RWPE2 (cell line): ENCODE data around the gene SIK3.
A peak's percentile ranks its signal among the peaks of the same experiment; 100 is the strongest.

ENCODE experiments used
- ATAC-seq: fragments of 200-7000 bp; cut with Tn5 transposase; 3 replicates; pipeline ENCODE4 v1.9.1; 2021; ENCODE audit warnings: low read depth
- DNase-seq: peaks from one replicate; pipeline ENCODE4 v3.0.0-alpha.2; 2020; ENCODE audit warnings: low spot score
- H3K27ac ChIP-seq: fragments of 450-650 bp; 2 replicates; pipeline ENCODE4 v1.5.1; 2017; ENCODE audit warnings: mild to moderate bottlenecking; ENCODE audit not compliant: poor library complexity, severe bottlenecking
- H3K27me3 ChIP-seq: fragments of 250-450 bp; sonication (Bioruptor Pico); 2 replicates; pipeline ENCODE4 v1.5.1; 2021; ENCODE audit warnings: mild to moderate bottlenecking, moderate library complexity; ENCODE audit not compliant: insufficient read depth, poor library complexity, severe bottlenecking
- H3K36me3 ChIP-seq: fragments of 250-450 bp; sonication (Bioruptor Pico); 2 replicates; pipeline ENCODE4 v1.5.1; 2020; ENCODE audit warnings: low read depth, mild to moderate bottlenecking, moderate library complexity
- H3K4me1 ChIP-seq: fragments of 250-450 bp; sonication (Bioruptor Pico); 2 replicates; pipeline ENCODE4 v1.5.1; 2021; ENCODE audit warnings: mild to moderate bottlenecking, moderate library complexity; ENCODE audit not compliant: insufficient read depth, poor library complexity, severe bottlenecking
- H3K4me3 ChIP-seq: fragments of 250-450 bp; sonication (Bioruptor Pico); 2 replicates; pipeline ENCODE4 v1.5.1; 2021; ENCODE audit warnings: mild to moderate bottlenecking, moderate library complexity; ENCODE audit not compliant: severe bottlenecking
- H3K9me3 ChIP-seq: fragments of 250-450 bp; sonication (Bioruptor Pico); 2 replicates; pipeline ENCODE4 v1.5.1; 2021; ENCODE audit warnings: mild to moderate bottlenecking, moderate library complexity; ENCODE audit not compliant: severe bottlenecking
- CTCF ChIP-seq: fragments of 450-650 bp; IDR thresholded peaks from one replicate; pipeline ENCODE4 v1.5.1; 2017; ENCODE audit warnings: mild to moderate bottlenecking, moderate library complexity; ENCODE audit not compliant: poor library complexity, severe bottlenecking

SIK3 gene

GRCh38 chr11:116991491-116991890 is 106.7 kb downstream of the SIK3 start:
- Histone ChIP-seq H3K27me3 (no peaks in the 10 kb centered on the region), H3K4me3 (no peak overlapping the region), H3K36me3 (no peaks in the 10 kb centered on the region), H3K27ac (no peak overlapping the region), H3K9me3 (no peaks in the 10 kb centered on the region), H3K4me1 (peaks cover 26% of the 10 kb centered on the region)
- DNase-seq (no peak), ATAC-seq (no peak)
- no peak for TF ChIP-seq CTCF

GRCh38 chr11:116990811-116991210 is 107.4 kb downstream of the SIK3 start:
- Histone ChIP-seq H3K4me1 (peaks cover 32% of the 10 kb centered on the region), H3K36me3 (no peaks in the 10 kb centered on the region), H3K4me3 (no peak overlapping the region), H3K27me3 (no peaks in the 10 kb centered on the region), H3K9me3 (no peaks in the 10 kb centered on the region), H3K27ac (peak overlapping the region; percentile 12)
- ATAC-seq (no peak), DNase-seq (no peak)
- TF ChIP-seq CTCF: no peak

- peak overlapping the region; percentile 12 for H3K27ac ChIP-seq
- no peak for TF ChIP-seq CTCF
- ATAC-seq: peak; percentile 72
These were observed 108.2 kb downstream of the SIK3 start for GRCh38 chr11:116990061-116990473.

GRCh38 chr11:116989184-116989583 is 109.0 kb downstream of the SIK3 start:
- Histone ChIP-seq H3K4me3 (no peak overlapping the region), H3K9me3 (no peaks in the 10 kb centered on the region), H3K27me3 (no peaks in the 10 kb centered on the region), H3K4me1 (peaks cover 49% of the 10 kb centered on the region), H3K27ac (no peak overlapping the region), H3K36me3 (no peaks in the 10 kb centered on the region)
- no peak for ATAC-seq
- no peak for TF ChIP-seq CTCF
- no peak for DNase-seq

More at GRCh38 chr11:116990061-116990473, 108.2 kb downstream of the SIK3 start:
- no peaks in the 10 kb centered on the region for H3K36me3 ChIP-seq
- DNase-seq: no peak
- peaks cover 40% of the 10 kb centered on the region for H3K4me1 ChIP-seq
- no peak overlapping the region for H3K4me3 ChIP-seq
- H3K9me3 ChIP-seq: no peaks in the 10 kb centered on the region
- no peaks in the 10 kb centered on the region for H3K27me3 ChIP-seq

- DNase-seq: no peak
These were observed 111.6 kb downstream of the SIK3 start for GRCh38 chr11:116986521-116987105.

More at GRCh38 chr11:116986521-116987105, 111.6 kb downstream of the SIK3 start:
- Histone ChIP-seq H3K27ac (peak overlapping the region; percentile 64), H3K36me3 (no peaks in the 10 kb centered on the region), H3K4me1 (peaks cover 50% of the 10 kb centered on the region), H3K27me3 (no peaks in the 10 kb centered on the region), H3K4me3 (no peak overlapping the region), H3K9me3 (no peaks in the 10 kb centered on the region)
- ATAC-seq: peak; percentile 86
- no peak for TF ChIP-seq CTCF
